HepG2 (cell line): ENCODE measurements around the gene BCAR3. TPM values are rescaled to one million over a fixed set of nuclear protein-coding genes. Genes with fewer than 3 reads are reported as not detected.

Experiments
- ATAC-seq: fragments of 200-7000 bp; cut with Tn5 transposase; 3 replicates; pipeline ENCODE4 v1.9.1; 2020; ENCODE audit warnings: mild to moderate bottlenecking, moderate library complexity
- BruUV-seq: library from RNA; stranded (reverse); fragments of 400-500 nt; replicated peaks from 2 replicates; lab custom pipeline; 2021; lab: Mats Ljungman, UMichigan
- CTCF ChIA-PET: fragments of 300-600 bp; formaldehyde crosslinking; extraction: SDS; loops from one replicate; lab custom pipeline; 2021; ENCODE audit warnings: low total read pairs, inconsistent platforms, low intra/inter-chr PET ratio; lab: Yijun Ruan, JAX
- POLR2A ChIA-PET: fragments of 350-600 bp; sonication (Branson Sonifier 250); formaldehyde crosslinking; loops from one replicate; lab custom pipeline; 2020; ENCODE audit warnings: antibody characterized with exemption, inconsistent platforms; lab: Yijun Ruan, JAX
- DNase-seq: peaks from one replicate; pipeline ENCODE4 v3.0.0-alpha.2; 2015; ENCODE audit warnings: low spot score
- FAIRE-seq: peaks from 3 replicates; lab custom pipeline; 2011; peaks lifted over from hg19 to GRCh38; lab: Jason Lieb, UNC
- H2AFZ ChIP-seq: one replicate; pipeline ENCODE4 v1.6.1; 2011; ENCODE audit warnings: low read length, inconsistent platforms
- H3K27ac ChIP-seq: fragments of 300-600 bp; 3 replicates; pipeline ENCODE4 v1.8.0; 2011; ENCODE audit warnings: mixed run types, mild to moderate bottlenecking, mixed read lengths, low read length, inconsistent platforms; ENCODE audit not compliant: insufficient read depth; ENCODE audit errors: extremely low read length
- H3K27me3 ChIP-seq, 2 experiments: fragments of 200-600 bp in 1 of 2; 2 replicates in 1 of 2; 3 replicates in 1 of 2; pipeline versions ENCODE4 v1.6.0 to v1.8.0; 2011; ENCODE audit warnings: low read length in 2 of 2, mild to moderate bottlenecking in 2 of 2, moderate library complexity in 2 of 2, inconsistent platforms in 1 of 2; ENCODE audit not compliant: insufficient read depth in 2 of 2, control insufficient read depth in 1 of 2
- H3K36me3 ChIP-seq, 2 experiments: fragments of 200-600 bp in 1 of 2; replicated peaks in 1 of 2; 2 replicates in 1 of 2; 3 replicates in 1 of 2; pipeline versions ENCODE4 v1.5.1 to v1.8.0; 2011; ENCODE audit warnings: low read length in 2 of 2, inconsistent platforms in 1 of 2; ENCODE audit not compliant: insufficient read depth in 2 of 2, control insufficient read depth in 1 of 2
- H3K4me1 ChIP-seq: 2 replicates; pipeline ENCODE4 v1.5.1; 2012; ENCODE audit warnings: low read length, inconsistent platforms; ENCODE audit not compliant: insufficient read depth
- H3K4me2 ChIP-seq: 2 replicates; pipeline ENCODE4 v1.6.0; 2011; ENCODE audit warnings: low read depth, low read length, inconsistent platforms
- H3K4me3 ChIP-seq, 3 experiments: fragments of 200-600 bp in 1 of 3; sonication (generic), shearing (Covaris generic) in 1 of 3; replicated peaks in 1 of 3; 2 replicates each; pipeline ENCODE4 v1.5.1; 2011 to 2016; ENCODE audit warnings: low read length in 3 of 3, inconsistent platforms in 2 of 3, low read depth in 2 of 3, mild to moderate bottlenecking in 2 of 3, control low read depth in 1 of 3, mixed read lengths in 1 of 3; ENCODE audit not compliant: insufficient read depth in 1 of 3
- H3K79me2 ChIP-seq: one replicate; pipeline ENCODE4 v1.6.1; 2011; ENCODE audit warnings: low read length, inconsistent platforms; ENCODE audit not compliant: insufficient read depth
- H3K9ac ChIP-seq: 2 replicates; pipeline ENCODE4 v1.6.0; 2011; ENCODE audit warnings: mild to moderate bottlenecking, low read depth, low read length, inconsistent platforms; ENCODE audit not compliant: insufficient read depth
- H3K9me3 ChIP-seq: 2 replicates; pipeline ENCODE4 v1.5.1; 2012; ENCODE audit warnings: mild to moderate bottlenecking, low read length
- H4K20me1 ChIP-seq: 2 replicates; pipeline ENCODE4 v1.6.0; 2011; ENCODE audit warnings: inconsistent platforms, mild to moderate bottlenecking, low read length, moderate library complexity; ENCODE audit not compliant: insufficient read depth
- DR1 ChIP-seq: sonication (generic); formaldehyde crosslinking; IDR thresholded peaks from 2 replicates; pipeline ENCODE4 v1.8.0; 2021; ENCODE audit warnings: mild to moderate bottlenecking, missing genetic modification reagents, inconsistent platforms
- FOXA1 ChIP-seq, 2 experiments: fragments of 450-650 bp in 1 of 2; sonication (generic) in 1 of 2; formaldehyde crosslinking in 1 of 2; IDR thresholded peaks; 2 replicates each; pipeline versions ENCODE4 v1.4.0 to v1.6.1; 2016 to 2020; ENCODE audit warnings: missing genetic modification reagents in 1 of 2
- KDM3A ChIP-seq: IDR thresholded peaks from 2 replicates; pipeline ENCODE4 v1.6.1; 2018; ENCODE audit warnings: low read depth, missing compliant biosample characterization
- SRSF4 ChIP-seq: fragments of 200-400 bp; formaldehyde crosslinking; IDR thresholded peaks from one replicate; pipeline ENCODE4 v1.6.1; 2018; ENCODE audit warnings: mild to moderate bottlenecking, low read depth, low read length, moderate library complexity; ENCODE audit not compliant: poor library complexity, severe bottlenecking
- ZNF3 ChIP-seq: IDR thresholded peaks from 2 replicates; pipeline ENCODE4 v1.7.0; 2017; ENCODE audit warnings: inconsistent platforms
- ZNF549 ChIP-seq: sonication (generic); formaldehyde crosslinking; IDR thresholded peaks from 2 replicates; pipeline ENCODE4 v1.5.0; 2020; ENCODE audit warnings: missing genetic modification reagents
- WGBS: methylation state at CpG from one replicate; pipeline ENCODE4 v1.1.6; 2017; ENCODE audit warnings: low lambda C conversion rate; 5-methylcytosine and 5-hydroxymethylcytosine counted together
- in situ Hi-C: cut with HindIII; loops from 2 replicates; pipeline ENCODE4 v1.10.0; 2017; ENCODE audit warnings: low pct_unique_long_range_greater_than_20kb; ENCODE audit not compliant: extremely low pct_ligation_motif_present
- intact Hi-C: fragments of 100-400 bp; cut with micrococcal nuclease; formaldehyde crosslinking; loops from one replicate; pipeline ENCODE4 v1.10.0; 2022; ENCODE audit not compliant: unreplicated experiment
- polyA plus RNA-seq, 8 experiments: library from polyadenylated mRNA; depleted of rRNA in 3 of 8; stranded (reverse) in 7 of 8; unstranded in 1 of 8; fragments of >200 nt; fragmentation: Illumina TruSeq in 4 of 8; extraction: Trizol in 4 of 8; gene quantifications; 2 replicates each; pipeline versions ENCODE4 v1.2.1 to v1.2.3, GENCODE V29; 2011 to 2016; ENCODE audit warnings: low read depth in 4 of 8, missing spikeins in 1 of 8, mixed read lengths in 1 of 8; ENCODE audit not compliant: insufficient read depth in 1 of 8
- total RNA-seq, 5 experiments: library from RNA; depleted of rRNA; stranded (reverse); fragments of >200 nt; fragmentation: Illumina TruSeq; extraction: Trizol; gene quantifications; 2 replicates each; pipeline ENCODE4 v1.2.3, GENCODE V29; 2016; ENCODE audit warnings: low read depth in 1 of 5
- TF ChIP-seq, protein P1 (sequence below): sonication (generic); formaldehyde crosslinking; IDR thresholded peaks from 2 replicates; pipeline ENCODE4 v1.5.0; 2020; ENCODE audit warnings: mild to moderate bottlenecking, missing genetic modification reagents, borderline replicate concordance
- TF ChIP-seq, protein P2 (sequence below): sonication (generic); formaldehyde crosslinking; IDR thresholded peaks from 2 replicates; pipeline ENCODE4 v1.4.0; 2020; ENCODE audit warnings: missing genetic modification reagents

Gene BCAR3
- total and polyA plus RNA-seq, 2 of the 13 experiments (the other 11 are each of a cell fraction or from before 2014, with no cell fraction given), result 3.6 to 4.8 TPM

DNA sequence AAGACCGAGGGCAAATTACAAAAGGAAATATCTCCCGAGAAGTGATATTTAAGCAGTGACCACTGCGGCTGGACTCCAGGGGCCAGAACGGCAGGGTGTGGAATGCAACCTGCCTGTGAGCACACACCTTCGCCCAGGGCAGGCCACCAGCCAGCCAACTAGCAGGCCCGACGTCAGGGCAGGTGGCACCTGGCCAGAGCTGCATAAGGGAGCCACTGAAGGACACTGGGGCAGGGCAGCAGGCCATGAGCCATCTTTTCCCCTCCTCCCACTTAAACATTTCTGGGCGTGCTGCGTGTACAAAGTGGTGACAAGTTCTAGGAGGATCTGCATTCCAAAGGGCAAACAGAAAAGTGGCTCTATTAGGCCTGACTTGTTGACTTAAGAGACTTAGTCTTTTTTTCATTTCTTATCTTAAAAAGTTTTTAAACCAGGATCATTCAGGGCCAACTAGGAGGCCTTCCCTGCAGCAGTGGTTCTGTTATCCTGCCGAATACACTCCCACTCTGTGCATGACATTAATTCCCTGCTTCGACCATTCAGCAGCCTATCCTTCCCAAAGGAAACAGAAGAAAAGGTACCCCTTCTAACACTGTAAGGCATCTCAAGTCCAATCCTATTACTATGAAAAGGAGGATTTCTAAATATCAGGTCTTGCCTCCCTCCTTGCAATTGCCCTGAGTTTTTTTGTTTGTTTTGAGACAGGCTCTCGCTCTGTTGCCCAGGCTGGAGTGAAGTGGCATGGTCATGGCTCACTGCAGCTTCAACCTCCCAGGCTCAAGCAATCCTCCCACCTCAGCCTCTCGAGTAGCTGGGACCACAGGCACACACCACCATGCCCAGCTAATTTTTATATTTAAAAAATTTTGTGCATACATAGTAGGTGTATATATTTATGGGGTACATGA lies 96.3 kb downstream of the BCAR3 start:
- peak; percentile 89 for DNase-seq
- ChIA-PET POLR2A (interaction anchor here (1.4 to 7.6 kb wide), 3 partner anchors 31 to 138 kb away, joined by 3 to 56 read pairs (median 3); no protein-coding TSS in a partner anchor), CTCF (no interaction called here)
- H3K9ac ChIP-seq, result no peak overlapping the region
- peaks cover 55% of the 10 kb centered on the region for H3K4me1 ChIP-seq
- no peak overlapping the region for H3K4me3 ChIP-seq
- H3K36me3 ChIP-seq, result peaks cover 3 to 40% of the 10 kb centered on the region in 2 experiments; a peak in 3 of 5 replicates
- no peaks in the 10 kb centered on the region for H3K27me3 ChIP-seq
- peak overlapping the region; percentile 51 for H3K27ac ChIP-seq
- H3K79me2 ChIP-seq, result no peaks in the 10 kb centered on the region
- H3K9me3 ChIP-seq, result no peaks in the 10 kb centered on the region
- H2AFZ ChIP-seq, result no peak overlapping the region
- intact Hi-C loops, result loop anchor here (2.0 kb wide), 1 partner anchor 33 kb away; no protein-coding TSS in a partner anchor
- peak; percentile 84 for ATAC-seq
- no peaks in the 10 kb centered on the region for H4K20me1 ChIP-seq
- H3K4me2 ChIP-seq, result peak overlapping the region; percentile 41
- in situ Hi-C loops, result no loop called here
- no TSS peak for BruUV-seq
- WGBS, result 30% methylated on average over 10 of the region's 13 CpGs
- FAIRE-seq, result peak; percentile 63
- TF ChIP-seq DR1 (CRISPR knock-in tag), result no peak
- no peak for TF ChIP-seq KDM3A (CRISPR knock-in tag)
- TF ChIP-seq, protein P1, sequence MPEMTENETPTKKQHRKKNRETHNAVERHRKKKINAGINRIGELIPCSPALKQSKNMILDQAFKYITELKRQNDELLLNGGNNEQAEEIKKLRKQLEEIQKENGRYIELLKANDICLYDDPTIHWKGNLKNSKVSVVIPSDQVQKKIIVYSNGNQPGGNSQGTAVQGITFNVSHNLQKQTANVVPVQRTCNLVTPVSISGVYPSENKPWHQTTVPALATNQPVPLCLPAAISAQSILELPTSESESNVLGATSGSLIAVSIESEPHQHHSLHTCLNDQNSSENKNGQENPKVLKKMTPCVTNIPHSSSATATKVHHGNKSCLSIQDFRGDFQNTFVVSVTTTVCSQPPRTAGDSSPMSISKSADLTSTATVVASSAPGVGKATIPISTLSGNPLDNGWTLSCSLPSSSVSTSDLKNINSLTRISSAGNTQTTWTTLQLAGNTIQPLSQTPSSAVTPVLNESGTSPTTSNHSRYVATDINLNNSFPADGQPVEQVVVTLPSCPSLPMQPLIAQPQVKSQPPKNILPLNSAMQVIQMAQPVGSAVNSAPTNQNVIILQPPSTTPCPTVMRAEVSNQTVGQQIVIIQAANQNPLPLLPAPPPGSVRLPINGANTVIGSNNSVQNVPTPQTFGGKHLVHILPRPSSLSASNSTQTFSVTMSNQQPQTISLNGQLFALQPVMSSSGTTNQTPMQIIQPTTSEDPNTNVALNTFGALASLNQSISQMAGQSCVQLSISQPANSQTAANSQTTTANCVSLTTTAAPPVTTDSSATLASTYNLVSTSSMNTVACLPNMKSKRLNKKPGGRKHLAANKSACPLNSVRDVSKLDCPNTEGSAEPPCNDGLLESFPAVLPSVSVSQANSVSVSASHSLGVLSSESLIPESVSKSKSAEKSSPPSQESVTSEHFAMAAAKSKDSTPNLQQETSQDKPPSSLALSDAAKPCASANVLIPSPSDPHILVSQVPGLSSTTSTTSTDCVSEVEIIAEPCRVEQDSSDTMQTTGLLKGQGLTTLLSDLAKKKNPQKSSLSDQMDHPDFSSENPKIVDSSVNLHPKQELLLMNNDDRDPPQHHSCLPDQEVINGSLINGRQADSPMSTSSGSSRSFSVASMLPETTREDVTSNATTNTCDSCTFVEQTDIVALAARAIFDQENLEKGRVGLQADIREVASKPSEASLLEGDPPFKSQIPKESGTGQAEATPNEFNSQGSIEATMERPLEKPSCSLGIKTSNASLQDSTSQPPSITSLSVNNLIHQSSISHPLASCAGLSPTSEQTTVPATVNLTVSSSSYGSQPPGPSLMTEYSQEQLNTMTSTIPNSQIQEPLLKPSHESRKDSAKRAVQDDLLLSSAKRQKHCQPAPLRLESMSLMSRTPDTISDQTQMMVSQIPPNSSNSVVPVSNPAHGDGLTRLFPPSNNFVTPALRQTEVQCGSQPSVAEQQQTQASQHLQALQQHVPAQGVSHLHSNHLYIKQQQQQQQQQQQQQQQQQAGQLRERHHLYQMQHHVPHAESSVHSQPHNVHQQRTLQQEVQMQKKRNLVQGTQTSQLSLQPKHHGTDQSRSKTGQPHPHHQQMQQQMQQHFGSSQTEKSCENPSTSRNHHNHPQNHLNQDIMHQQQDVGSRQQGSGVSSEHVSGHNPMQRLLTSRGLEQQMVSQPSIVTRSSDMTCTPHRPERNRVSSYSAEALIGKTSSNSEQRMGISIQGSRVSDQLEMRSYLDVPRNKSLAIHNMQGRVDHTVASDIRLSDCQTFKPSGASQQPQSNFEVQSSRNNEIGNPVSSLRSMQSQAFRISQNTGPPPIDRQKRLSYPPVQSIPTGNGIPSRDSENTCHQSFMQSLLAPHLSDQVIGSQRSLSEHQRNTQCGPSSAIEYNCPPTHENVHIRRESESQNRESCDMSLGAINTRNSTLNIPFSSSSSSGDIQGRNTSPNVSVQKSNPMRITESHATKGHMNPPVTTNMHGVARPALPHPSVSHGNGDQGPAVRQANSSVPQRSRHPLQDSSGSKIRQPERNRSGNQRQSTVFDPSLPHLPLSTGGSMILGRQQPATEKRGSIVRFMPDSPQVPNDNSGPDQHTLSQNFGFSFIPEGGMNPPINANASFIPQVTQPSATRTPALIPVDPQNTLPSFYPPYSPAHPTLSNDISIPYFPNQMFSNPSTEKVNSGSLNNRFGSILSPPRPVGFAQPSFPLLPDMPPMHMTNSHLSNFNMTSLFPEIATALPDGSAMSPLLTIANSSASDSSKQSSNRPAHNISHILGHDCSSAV (CRISPR knock-in tag), result no peak
- no peak for TF ChIP-seq SRSF4
- TF ChIP-seq, protein P2, sequence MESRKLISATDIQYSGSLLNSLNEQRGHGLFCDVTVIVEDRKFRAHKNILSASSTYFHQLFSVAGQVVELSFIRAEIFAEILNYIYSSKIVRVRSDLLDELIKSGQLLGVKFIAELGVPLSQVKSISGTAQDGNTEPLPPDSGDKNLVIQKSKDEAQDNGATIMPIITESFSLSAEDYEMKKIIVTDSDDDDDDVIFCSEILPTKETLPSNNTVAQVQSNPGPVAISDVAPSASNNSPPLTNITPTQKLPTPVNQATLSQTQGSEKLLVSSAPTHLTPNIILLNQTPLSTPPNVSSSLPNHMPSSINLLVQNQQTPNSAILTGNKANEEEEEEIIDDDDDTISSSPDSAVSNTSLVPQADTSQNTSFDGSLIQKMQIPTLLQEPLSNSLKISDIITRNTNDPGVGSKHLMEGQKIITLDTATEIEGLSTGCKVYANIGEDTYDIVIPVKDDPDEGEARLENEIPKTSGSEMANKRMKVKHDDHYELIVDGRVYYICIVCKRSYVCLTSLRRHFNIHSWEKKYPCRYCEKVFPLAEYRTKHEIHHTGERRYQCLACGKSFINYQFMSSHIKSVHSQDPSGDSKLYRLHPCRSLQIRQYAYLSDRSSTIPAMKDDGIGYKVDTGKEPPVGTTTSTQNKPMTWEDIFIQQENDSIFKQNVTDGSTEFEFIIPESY (CRISPR knock-in tag), result no peak
- TF ChIP-seq ZNF549 (CRISPR knock-in tag), result no peak
- no peak for TF ChIP-seq ZNF3 (CRISPR knock-in tag)
- TF ChIP-seq FOXA1 (IDR thresholded peaks at IDR 0.05), result no peak
- TF ChIP-seq FOXA1 (CRISPR knock-in tag; IDR thresholded peaks at IDR 0.05), result peak; percentile 88
